HG02610 (cell line): ENCODE measurements around the gene MATN3.

Experiments used
- ATAC-seq: cut with Tn5 transposase; IDR thresholded peaks from one replicate; pipeline ENCODE4 v1.9.1; 2021; ENCODE audit warnings: mild to moderate bottlenecking, moderate library complexity; ENCODE audit not compliant: unreplicated experiment

MATN3 gene

GRCh38 chr2:20037660-20038059 lies 25.2 kb upstream of the MATN3 start:
- ATAC-seq: no peak

- ATAC-seq: peak; percentile 81
Measured at GRCh38 chr2:20035955-20036666, 23.6 kb upstream of the MATN3 start.

GRCh38 chr2:20034821-20035220 lies 22.4 kb upstream of the MATN3 start:
- ATAC-seq: no peak

- ATAC-seq: no peak
Measured at GRCh38 chr2:20034218-20034617, 21.8 kb upstream of the MATN3 start.

GRCh38 chr2:20033322-20033721 lies 20.9 kb upstream of the MATN3 start:
- no peak for ATAC-seq

- no peak for ATAC-seq
Measured at GRCh38 chr2:20030224-20030623, 17.8 kb upstream of the MATN3 start.

- no peak for ATAC-seq
Measured at GRCh38 chr2:20027705-20028434, 15.4 kb upstream of the MATN3 start.

- no peak for ATAC-seq
Measured at GRCh38 chr2:20027260-20027677, 14.8 kb upstream of the MATN3 start.

- ATAC-seq: no peak
Measured at GRCh38 chr2:20025065-20025786, 12.8 kb upstream of the MATN3 start.

GRCh38 chr2:20023688-20024087 lies 11.2 kb upstream of the MATN3 start:
- ATAC-seq: no peak

- no peak for ATAC-seq
Measured at GRCh38 chr2:20021405-20022009, 9.0 kb upstream of the MATN3 start.

- no peak for ATAC-seq
Measured at GRCh38 chr2:20019747-20020146, 7.3 kb upstream of the MATN3 start.

GRCh38 chr2:20018601-20019152 lies 6.2 kb upstream of the MATN3 start:
- ATAC-seq: no peak

GRCh38 chr2:20016346-20016745 lies 3.9 kb upstream of the MATN3 start:
- ATAC-seq: no peak

- no peak for ATAC-seq
Measured at GRCh38 chr2:20015482-20016083, 3.1 kb upstream of the MATN3 start.

GRCh38 chr2:20013126-20013849 lies 820 bp upstream of the MATN3 start:
- no peak for ATAC-seq

- no peak for ATAC-seq
Measured at GRCh38 chr2:20012032-20012281, 511 bp downstream of the MATN3 start.

GRCh38 chr2:20011276-20012031 lies 1.0 kb downstream of the MATN3 start:
- no peak for ATAC-seq

- no peak for ATAC-seq
Measured at GRCh38 chr2:20008703-20009102, 3.8 kb downstream of the MATN3 start.
